Duodenal mucosa (tissue), 2 donors: ENCODE data around the gene FCN1.

Experiments
- H3K27ac ChIP-seq: one replicate; pipeline ENCODE4 v1.7.0; 2013; ENCODE audit warnings: low read depth, low read length
- H3K27me3 ChIP-seq, 2 donors: one replicate each; pipeline ENCODE4 v1.7.0; 2013; ENCODE audit warnings: low read length in 2 of 2, control low read depth in 1 of 2; ENCODE audit not compliant: insufficient read depth in 2 of 2, control insufficient read depth in 1 of 2
- H3K36me3 ChIP-seq, 2 donors: one replicate each; pipeline ENCODE4 v1.7.0; 2013; ENCODE audit warnings: low read length in 2 of 2, control low read depth in 1 of 2; ENCODE audit not compliant: insufficient read depth in 2 of 2, control insufficient read depth in 1 of 2
- H3K4me1 ChIP-seq, 2 donors: one replicate each; pipeline ENCODE4 v1.7.0; 2013; ENCODE audit warnings: low read length in 2 of 2, control low read depth in 1 of 2; ENCODE audit not compliant: insufficient read depth in 2 of 2, control insufficient read depth in 1 of 2
- H3K4me3 ChIP-seq, 2 donors: one replicate each; pipeline ENCODE4 v1.7.0; 2013; ENCODE audit warnings: low read length in 2 of 2, low read depth in 1 of 2
- H3K9ac ChIP-seq, 2 donors: one replicate each; pipeline ENCODE4 v1.7.0; 2013; ENCODE audit warnings: low read length in 2 of 2, low read depth in 1 of 2
- H3K9me3 ChIP-seq, 2 donors: one replicate each; pipeline ENCODE4 v1.7.0; 2013; ENCODE audit warnings: low read length in 2 of 2, control low read depth in 1 of 2; ENCODE audit not compliant: control insufficient read depth in 1 of 2

The FCN1 gene

DNA sequence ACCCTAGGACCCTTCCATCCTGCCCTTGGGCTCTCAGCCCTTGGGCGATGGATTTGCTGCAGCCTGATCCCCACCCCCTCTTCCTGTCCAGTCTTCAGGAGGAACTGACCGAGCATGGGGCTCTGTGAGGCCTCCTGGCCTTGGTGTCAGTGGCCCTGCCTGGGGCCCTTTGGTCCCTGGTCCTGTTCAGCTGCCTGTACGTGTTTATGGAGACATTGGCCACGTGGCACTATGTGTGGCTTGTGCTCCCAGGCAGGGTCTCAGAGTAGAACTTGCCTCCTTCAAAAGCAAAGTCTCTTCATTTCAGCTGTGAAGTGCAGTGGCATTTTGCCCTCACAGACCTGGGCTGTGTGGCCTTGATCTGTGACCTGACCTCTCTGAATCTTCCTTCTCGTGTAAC, 26.0 kb downstream of the FCN1 start:
- Histone ChIP-seq H3K4me1 (no peaks in the 10 kb centered on the region), H3K9ac (no peak overlapping the region), H3K36me3 (no peaks in the 10 kb centered on the region), H3K4me3 (no peak overlapping the region), H3K27ac (no peak overlapping the region), H3K9me3 (peaks cover 0 to 6% of the 10 kb centered on the region in 2 donors), H3K27me3 (peaks cover 0 to 4% of the 10 kb centered on the region in 2 donors)

DNA sequence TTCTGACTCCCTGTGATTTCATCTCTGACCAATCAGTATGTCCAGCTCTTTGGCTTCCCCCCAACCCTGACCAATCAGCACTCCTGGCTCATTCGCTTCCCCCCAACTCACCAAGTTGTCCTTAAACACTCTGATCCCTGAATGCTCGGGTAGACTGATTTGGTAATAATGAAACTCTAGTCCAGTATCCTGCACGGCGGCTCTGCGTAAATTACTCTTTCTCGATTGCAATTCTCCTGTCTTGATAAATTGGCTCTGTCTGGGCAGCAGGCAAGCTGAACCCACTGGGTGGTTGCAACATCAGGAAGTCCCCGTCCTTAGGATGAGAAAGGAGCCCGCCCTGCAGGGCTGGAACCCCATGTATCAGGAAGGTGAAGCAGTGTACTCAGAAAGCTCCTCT, 26.7 kb downstream of the FCN1 start:
- Histone ChIP-seq H3K27ac (no peak overlapping the region), H3K27me3 (peaks cover 0 to 4% of the 10 kb centered on the region in 2 donors), H3K4me3 (no peak overlapping the region), H3K4me1 (no peaks in the 10 kb centered on the region), H3K9me3 (peaks cover 0 to 6% of the 10 kb centered on the region in 2 donors), H3K9ac (no peak overlapping the region), H3K36me3 (no peaks in the 10 kb centered on the region)

DNA sequence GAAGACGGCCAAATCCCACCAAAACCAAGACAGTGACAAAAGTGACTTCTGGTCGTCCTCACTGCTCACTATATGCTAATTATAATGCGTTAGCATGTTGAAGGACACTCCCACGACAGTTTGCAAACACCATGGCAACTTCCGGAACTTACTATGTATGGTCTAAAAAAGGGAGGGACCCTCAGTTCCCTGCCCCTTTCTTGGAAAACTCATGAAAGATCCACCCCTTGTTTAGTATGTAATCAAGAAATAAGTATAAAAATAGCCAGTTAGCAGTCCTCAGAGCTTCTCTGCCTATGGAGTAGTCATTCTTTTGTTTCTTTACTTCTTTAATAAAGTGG, 27.6 kb downstream of the FCN1 start:
- Histone ChIP-seq H3K27ac (no peak overlapping the region), H3K9me3 (peaks cover 0 to 6% of the 10 kb centered on the region in 2 donors), H3K4me1 (no peaks in the 10 kb centered on the region), H3K4me3 (no peak overlapping the region), H3K36me3 (no peaks in the 10 kb centered on the region), H3K9ac (no peak overlapping the region), H3K27me3 (peaks cover 0 to 4% of the 10 kb centered on the region in 2 donors)

DNA sequence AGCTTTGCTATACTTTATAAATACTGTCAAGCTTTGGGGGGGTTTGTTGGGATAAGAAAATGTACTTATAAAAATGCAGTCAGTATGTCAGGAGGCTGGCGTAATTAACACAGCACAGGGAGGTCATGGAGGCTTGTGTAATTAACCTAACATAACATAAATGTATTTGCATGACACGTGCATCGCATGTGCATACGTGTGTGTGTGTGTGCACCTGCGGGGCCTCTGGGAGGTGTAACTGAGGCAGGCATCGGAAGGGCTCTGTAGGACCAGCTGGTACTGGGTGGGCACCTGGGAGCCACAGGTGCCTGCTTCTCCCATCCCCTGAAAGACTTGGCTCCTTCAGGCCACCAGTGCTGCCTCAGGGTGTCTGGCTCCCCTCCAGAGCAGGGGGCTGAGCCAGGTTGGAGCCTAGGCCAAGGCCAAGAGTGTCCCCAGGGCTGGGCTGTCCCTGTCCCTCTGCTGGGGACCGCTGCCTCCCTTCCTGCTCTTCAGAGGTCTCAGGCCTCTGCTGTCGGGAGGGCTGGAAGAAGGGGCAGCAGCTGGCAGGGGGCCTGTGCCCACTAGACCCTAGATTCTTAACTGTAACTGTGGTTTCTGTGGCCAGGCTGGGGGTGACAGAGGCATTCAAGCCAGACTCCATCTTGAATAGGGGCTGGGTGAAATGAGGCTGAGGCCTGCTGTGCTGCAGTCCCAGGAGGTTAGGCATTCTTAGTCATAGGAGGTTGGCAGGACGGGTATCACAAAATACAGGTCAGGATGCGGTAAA, 28.1 kb downstream of the FCN1 start:
- H3K36me3 ChIP-seq, result no peaks in the 10 kb centered on the region
- no peak overlapping the region for H3K4me3 ChIP-seq
- no peaks in the 10 kb centered on the region for H3K4me1 ChIP-seq
- peaks cover 0 to under 1% of the 10 kb centered on the region in 2 donors for H3K9me3 ChIP-seq
- H3K9ac ChIP-seq, result no peak overlapping the region
- peaks cover 0 to 4% of the 10 kb centered on the region in 2 donors for H3K27me3 ChIP-seq
- no peak overlapping the region for H3K27ac ChIP-seq

DNA sequence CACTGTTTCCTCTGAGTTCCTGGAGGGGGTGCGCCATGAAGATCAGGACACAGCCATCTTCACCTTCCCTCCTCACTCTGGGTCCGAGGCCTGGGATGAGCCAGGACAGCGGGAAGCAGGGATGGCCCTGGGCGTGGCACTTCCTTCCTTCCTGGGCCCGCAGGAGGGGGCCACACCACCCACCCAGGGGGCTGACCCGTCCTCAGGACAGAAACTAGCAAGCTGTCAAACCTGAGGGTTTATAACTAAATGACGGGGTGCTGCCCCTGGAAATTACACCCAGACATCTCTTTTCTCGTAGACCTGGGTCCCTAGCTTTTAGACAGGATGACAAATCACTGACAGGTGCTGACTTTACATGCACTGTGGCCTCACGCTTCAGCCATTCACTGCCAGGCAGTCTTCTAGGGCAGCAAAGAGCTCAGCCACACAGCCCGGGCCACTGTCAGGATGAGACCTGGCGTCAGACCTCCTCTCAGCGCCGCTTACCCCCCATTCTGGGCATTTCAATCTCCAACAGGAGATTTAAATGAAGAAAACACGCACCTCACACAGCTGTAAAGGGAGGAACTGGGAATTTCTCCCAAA, 29.0 kb downstream of the FCN1 start:
- peaks cover 0 to 4% of the 10 kb centered on the region in 2 donors for H3K27me3 ChIP-seq
- no peaks in the 10 kb centered on the region for H3K9me3 ChIP-seq
- H3K4me1 ChIP-seq, result no peaks in the 10 kb centered on the region
- H3K36me3 ChIP-seq, result no peaks in the 10 kb centered on the region
- H3K27ac ChIP-seq, result no peak overlapping the region
- no peak overlapping the region for H3K4me3 ChIP-seq
- H3K9ac ChIP-seq, result no peak overlapping the region

DNA sequence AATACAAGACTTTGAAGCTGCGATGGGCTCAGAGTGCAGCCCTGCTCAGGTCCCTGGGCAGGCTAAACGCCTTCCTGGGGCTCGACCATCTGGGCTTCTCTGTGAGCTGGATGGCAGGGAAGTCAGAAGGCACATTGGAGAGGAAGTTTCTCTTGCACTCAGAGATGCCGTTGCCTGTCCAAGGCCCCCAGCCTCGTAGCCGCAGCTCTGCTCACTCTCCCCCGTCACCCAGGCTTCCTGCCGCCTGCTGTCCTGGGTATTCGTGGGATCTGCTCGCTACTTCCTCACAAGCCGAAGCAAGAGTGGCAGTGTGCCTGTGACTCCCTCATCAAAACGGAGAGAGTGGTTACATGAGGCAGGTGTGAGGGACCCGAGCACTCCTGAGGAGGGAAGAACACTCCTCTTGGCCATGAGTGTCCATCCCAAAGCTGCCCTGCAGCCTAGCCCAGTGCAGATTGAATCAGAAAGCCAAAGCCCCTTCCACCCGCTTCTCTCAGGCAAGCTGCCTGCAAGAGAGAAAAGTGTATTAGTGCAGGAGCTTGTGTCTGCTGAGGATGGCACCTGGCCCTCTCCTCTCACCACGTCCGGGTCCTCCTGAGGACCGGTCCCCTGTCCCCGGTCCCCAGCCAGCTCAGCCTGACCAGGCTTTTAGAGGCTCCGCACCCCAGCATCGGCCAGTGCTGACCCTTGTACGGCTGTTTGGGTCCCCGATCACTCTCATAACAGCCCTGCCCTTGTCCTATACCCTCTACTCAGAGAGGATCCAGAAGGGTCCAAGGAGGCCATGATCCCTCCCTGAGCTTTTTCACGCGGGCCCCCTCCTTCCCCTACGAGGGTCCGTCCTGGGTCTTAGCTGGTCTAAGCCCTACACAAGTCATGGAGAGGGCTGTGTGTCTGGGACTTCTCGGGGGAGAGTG, 29.8 kb downstream of the FCN1 start:
- no peaks in the 10 kb centered on the region for H3K9me3 ChIP-seq
- no peak overlapping the region for H3K9ac ChIP-seq
- H3K4me3 ChIP-seq, result no peak overlapping the region
- H3K27me3 ChIP-seq, result peaks cover 0 to 4% of the 10 kb centered on the region in 2 donors
- H3K4me1 ChIP-seq, result no peaks in the 10 kb centered on the region
- no peaks in the 10 kb centered on the region for H3K36me3 ChIP-seq
- no peak overlapping the region for H3K27ac ChIP-seq

DNA sequence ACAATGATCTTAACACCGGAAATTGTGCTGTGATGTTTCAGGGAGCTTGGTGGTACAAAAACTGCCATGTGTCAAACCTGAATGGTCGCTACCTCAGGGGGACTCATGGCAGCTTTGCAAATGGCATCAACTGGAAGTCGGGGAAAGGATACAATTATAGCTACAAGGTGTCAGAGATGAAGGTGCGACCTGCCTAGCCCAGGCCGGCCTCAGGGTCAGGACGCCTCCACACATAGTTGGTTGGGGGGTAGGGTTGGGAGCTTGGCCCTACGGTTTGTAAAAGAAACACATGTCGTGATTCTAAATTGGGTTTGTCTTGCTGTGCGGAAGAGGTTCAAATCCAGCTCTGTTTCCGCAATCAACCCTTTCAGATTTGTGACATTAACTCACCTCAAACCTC, 30.5 kb downstream of the FCN1 start:
- Histone ChIP-seq H3K27me3 (peaks cover 0 to 4% of the 10 kb centered on the region in 2 donors), H3K9ac (no peak overlapping the region), H3K27ac (no peak overlapping the region), H3K9me3 (no peaks in the 10 kb centered on the region), H3K36me3 (no peaks in the 10 kb centered on the region), H3K4me3 (no peak overlapping the region), H3K4me1 (no peaks in the 10 kb centered on the region)

DNA sequence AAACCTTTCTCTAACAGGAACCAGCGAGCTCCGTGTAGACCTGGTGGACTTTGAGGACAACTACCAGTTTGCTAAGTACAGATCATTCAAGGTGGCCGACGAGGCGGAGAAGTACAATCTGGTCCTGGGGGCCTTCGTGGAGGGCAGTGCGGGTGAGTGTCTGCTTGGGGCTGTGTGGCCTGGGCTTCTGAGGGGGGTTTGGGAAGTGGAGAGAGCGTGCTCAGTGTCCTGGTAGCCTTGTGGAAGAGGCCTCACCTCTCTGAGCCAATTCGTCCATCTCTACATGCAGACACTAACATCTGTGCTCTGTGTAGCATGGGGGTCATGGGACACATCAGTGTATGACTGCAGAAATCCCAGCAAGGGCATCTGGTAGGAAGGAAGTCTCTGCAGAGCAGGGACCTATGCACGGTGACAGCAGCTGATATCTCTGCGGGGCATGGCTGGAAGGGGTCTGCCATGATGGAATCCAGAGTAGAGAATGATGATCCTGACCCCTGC, 31.2 kb downstream of the FCN1 start:
- Histone ChIP-seq H3K9ac (no peak overlapping the region), H3K4me3 (no peak overlapping the region), H3K27ac (no peak overlapping the region), H3K4me1 (no peaks in the 10 kb centered on the region), H3K36me3 (no peaks in the 10 kb centered on the region), H3K9me3 (no peaks in the 10 kb centered on the region), H3K27me3 (peaks cover 0 to 4% of the 10 kb centered on the region in 2 donors)

DNA sequence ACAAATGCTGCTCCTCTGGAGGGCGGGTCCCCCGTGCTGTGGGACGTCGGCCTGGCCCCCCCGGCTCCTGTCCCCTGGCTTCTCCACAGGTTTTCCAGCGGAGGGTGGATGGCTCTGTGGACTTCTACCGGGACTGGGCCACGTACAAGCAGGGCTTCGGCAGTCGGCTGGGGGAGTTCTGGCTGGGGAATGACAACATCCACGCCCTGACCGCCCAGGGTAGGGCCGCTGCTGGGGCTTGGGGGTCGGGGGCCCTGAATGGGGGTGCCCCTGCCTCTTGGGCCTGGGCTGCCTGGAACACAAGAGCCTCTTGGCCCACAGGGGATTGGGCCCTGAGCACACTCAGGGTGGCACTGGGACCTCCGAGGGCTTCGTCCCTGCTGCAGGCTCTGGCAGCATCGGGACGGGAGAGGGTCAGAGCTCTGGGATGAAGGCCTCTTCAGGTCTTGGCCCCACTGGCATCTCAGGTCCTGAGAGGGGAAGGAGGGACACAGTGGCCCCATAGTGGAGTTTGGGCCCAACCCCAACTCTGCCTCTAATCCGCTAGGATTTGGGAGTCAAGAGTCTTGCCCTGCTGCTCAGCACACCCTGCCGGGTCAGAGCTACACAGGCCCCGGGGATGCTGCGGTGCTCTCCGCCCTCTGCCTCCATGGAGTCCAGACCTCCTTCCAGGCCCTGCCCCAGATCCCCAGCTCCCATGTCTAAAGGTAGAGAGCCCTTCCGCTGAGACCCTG, 31.9 kb downstream of the FCN1 start:
- Histone ChIP-seq H3K4me3 (no peak overlapping the region), H3K27ac (no peak overlapping the region)

More for the DNA sequence above, 31.9 kb downstream of the FCN1 start:
- Histone ChIP-seq H3K9me3 (no peaks in the 10 kb centered on the region), H3K27me3 (peaks cover 0 to 4% of the 10 kb centered on the region in 2 donors), H3K36me3 (no peaks in the 10 kb centered on the region), H3K4me1 (no peaks in the 10 kb centered on the region), H3K9ac (no peak overlapping the region)
